Motor neuron (in vitro differentiated cells): ENCODE results near the gene ZC3H12D. TPM values are rescaled to one million over a fixed set of nuclear protein-coding genes. Genes with fewer than 3 reads are reported as not detected.
A peak's percentile ranks its signal among the peaks of the same experiment; 100 is the strongest.

Experiments
- ATAC-seq, 8 experiments: fragments of 200-7000 bp; cut with Tn5 transposase; replicated peaks in 6 of 8; 2 replicates each; pipeline ENCODE4 v1.8.0; 2021; ENCODE audit warnings: mild to moderate bottlenecking in 8 of 8, moderate library complexity in 8 of 8
- H3K27ac ChIP-seq, 2 donors: fragments of 250-450 bp; sonication (Bioruptor Pico); 2 replicates each; pipeline ENCODE4 v1.9.0; 2021; ENCODE audit warnings: antibody characterized with exemption in 2 of 2, mild to moderate bottlenecking in 2 of 2, moderate library complexity in 1 of 2
- H3K4me1 ChIP-seq, 2 donors: fragments of 250-450 bp; sonication (Bioruptor Pico); replicated peaks in 1 of 2; 2 replicates each; pipeline ENCODE4 v1.6.1; 2021; ENCODE audit warnings: antibody characterized with exemption in 2 of 2, mild to moderate bottlenecking in 2 of 2, moderate library complexity in 1 of 2
- H3K4me3 ChIP-seq, 5 donors: fragments of 250-450 bp; sonication (Bioruptor Pico); 2 replicates each; pipeline ENCODE4 v1.9.0; 2021; ENCODE audit warnings: antibody characterized with exemption in 5 of 5, mild to moderate bottlenecking in 5 of 5, moderate library complexity in 4 of 5
- WGBS, 10 experiments: fragments of 450-650 bp; shearing (Covaris generic); methylation state at CpG; one replicate each; pipeline ENCODE4 v1.0.0; 2022; 5-methylcytosine and 5-hydroxymethylcytosine counted together
- in situ Hi-C, 9 experiments: fragments of 400-800 bp; cut with MboI; loops; one replicate each; pipeline ENCODE4 v1.15.0; 2021; ENCODE audit warnings: low sequenced_read_pairs in 9 of 9, low pct_unique_long_range_greater_than_20kb in 2 of 9; ENCODE audit not compliant: unreplicated experiment in 9 of 9
- total RNA-seq, 8 experiments: library from RNA; unstranded; fragments of 300-600 nt; gene quantifications; 2 replicates each; pipeline versions ENCODE4 v1.2.3 to v1.2.4, GENCODE V29; 2022

The ZC3H12D gene
- total RNA-seq, 8 experiments from 2014 or later = 0.13 to 6.0 (median 0.56) TPM

DNA sequence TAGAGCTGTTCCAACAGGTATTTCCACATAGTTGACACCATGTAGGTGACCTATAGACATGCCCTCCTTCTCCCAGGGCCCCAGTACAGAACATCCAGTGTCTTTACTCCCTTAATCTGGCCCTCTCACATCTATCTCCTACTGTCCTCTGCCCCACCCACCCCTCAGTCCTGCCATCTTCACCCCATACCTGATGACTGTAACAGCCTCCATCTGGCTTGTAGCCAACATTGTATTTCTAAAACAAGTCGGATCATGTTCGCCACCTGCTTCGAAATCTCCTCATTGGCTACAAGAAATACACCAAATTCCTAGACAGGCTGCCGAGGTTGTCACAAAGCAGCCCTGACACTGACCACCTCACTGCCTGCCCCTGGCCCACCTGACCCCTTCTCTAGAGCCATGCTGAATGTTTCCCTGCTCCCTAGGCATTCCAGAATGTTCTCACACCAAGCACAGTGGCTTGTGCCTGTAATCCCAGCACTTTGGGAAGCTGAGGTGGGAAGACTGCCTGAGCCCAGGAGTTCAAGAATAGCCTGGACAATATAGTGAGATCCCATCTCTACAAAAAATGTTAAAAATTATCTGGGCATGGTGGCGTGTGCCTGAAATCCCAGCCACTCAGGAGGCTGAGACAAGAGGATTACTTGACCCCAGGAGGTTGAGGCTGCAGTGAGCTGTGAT, 6.0 kb downstream of the ZC3H12D start:
- 81 to 100% (median 95%) methylated on average over 1 to 5 of the region's 5 CpGs; no CpG with 5 or more reads in 4 of the 10 experiments for WGBS, 10 experiments
- H3K4me3 ChIP-seq = no peak overlapping the region
- peaks cover 0 to 3% of the 10 kb centered on the region in 2 donors for H3K4me1 ChIP-seq
- ATAC-seq = no peak
- in situ Hi-C loops = no loop called here
- H3K27ac ChIP-seq = no peak overlapping the region

DNA sequence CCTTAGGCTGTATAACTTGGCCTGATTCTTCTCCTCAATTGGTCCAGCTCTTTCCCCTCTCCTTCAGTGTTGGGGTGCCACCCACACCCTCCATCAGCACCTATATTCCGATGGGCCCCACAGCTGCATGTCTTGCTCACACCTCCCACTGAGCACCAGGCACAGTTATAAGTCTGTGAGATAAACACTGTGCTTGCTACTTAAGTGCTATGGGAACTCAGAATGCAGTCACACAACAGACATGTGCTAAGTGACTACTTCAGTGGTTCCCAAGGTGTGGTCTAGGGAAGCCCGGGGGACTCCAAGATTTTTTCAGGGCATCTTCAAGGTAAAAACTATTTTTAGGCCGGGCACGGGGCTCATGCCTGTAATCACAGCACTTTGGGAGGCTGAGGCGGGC, 7.3 kb downstream of the ZC3H12D start:
- no peak for ATAC-seq
- Histone ChIP-seq H3K4me3 (no peak overlapping the region), H3K4me1 (peaks cover 0 to 3% of the 10 kb centered on the region in 2 donors), H3K27ac (no peak overlapping the region)
- in situ Hi-C loops = no loop called here
- 56 to 100% (median 93%) methylated on average over 1 to 5 of the region's 5 CpGs; no CpG with 5 or more reads in 1 of the 10 experiments for WGBS, 10 experiments

DNA sequence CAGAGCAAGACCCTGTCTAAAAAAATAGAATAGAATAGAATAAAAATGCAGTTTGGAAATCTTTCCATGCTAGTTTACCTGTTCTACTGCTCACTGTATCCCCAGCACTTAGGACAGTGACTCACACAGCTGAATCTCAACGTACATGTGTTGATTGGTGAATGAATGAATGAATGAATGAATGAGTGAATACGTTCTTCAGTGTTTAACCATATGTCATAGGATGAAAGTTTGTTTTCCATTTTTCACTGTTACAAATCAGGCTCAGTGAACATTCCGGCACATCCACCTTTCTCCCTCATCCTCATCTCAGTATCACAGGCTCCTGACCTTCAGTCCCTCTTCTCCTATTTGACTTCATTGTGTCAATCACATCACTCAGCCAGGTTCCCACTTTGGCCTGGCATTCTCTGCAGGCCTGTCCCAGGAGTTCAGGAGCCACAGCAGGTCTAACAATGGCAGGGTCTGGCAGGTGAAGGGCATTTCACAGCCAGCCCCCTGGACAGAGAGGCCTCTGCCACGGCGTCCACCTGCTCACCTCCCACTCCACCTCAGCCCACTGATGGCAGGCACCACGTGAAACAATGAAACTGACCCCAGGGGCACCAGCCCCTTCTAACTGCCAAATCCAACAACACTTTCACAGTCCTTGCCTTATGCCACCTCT, 7.9 kb downstream of the ZC3H12D start:
- ATAC-seq = no peak
- WGBS, 10 experiments = 40 to 80% (median 52%) methylated on average over 2 to 6 of the region's 6 CpGs; no CpG with 5 or more reads in 2 of the 10 experiments
- Histone ChIP-seq H3K4me3 (no peak overlapping the region), H3K4me1 (no peaks in the 10 kb centered on the region), H3K27ac (no peak overlapping the region)
- in situ Hi-C loops = no loop called here

DNA sequence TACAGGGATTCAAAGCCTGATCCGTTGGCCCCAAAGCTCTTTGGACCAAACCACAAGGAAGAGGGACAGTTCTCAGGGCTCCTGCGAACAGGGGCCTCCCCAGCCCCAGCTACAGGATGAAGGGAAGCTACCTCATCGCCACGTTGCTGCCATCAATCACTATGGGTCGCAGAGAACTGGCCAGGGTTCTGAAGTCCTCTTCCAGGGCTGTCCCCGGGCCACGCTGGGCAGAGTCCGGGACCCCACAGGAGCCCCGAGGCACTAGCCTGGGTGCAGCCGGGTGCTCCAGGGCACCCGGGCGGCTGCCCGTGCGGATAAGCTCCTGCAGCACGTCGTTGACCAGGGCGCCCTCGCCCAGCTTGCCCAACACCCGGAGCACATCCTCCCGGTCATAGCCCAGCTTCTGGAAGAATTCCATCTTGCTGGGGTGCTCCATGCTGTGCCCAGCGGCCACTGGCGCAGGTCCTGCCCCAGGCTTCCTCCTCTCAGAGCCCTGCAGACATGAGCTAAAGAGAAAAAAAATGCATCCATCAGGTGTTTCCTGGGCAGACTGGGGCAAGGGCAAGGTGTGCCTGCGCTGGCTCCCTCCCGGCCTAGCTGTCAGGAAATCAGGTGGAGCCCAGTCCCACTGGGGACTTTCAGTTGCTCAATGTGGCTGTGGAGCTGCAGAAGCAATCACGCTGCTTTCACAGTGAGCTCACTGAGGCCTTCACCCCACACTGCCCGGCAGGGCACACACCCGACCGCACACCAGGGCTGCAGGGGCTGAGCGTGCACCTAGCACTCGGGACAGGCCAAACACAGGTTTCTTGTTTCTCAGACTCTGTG, 10.5 kb downstream of the ZC3H12D start:
- no peak overlapping the region for H3K27ac ChIP-seq
- 85 to 100% (median 92%) methylated on average over 1 to 18 of the region's 30 CpGs; no CpG with 5 or more reads in 6 of the 10 experiments for WGBS, 10 experiments
- H3K4me1 ChIP-seq = no peaks in the 10 kb centered on the region
- H3K4me3 ChIP-seq = no peak overlapping the region
- in situ Hi-C loops = no loop called here
- no peak for ATAC-seq

DNA sequence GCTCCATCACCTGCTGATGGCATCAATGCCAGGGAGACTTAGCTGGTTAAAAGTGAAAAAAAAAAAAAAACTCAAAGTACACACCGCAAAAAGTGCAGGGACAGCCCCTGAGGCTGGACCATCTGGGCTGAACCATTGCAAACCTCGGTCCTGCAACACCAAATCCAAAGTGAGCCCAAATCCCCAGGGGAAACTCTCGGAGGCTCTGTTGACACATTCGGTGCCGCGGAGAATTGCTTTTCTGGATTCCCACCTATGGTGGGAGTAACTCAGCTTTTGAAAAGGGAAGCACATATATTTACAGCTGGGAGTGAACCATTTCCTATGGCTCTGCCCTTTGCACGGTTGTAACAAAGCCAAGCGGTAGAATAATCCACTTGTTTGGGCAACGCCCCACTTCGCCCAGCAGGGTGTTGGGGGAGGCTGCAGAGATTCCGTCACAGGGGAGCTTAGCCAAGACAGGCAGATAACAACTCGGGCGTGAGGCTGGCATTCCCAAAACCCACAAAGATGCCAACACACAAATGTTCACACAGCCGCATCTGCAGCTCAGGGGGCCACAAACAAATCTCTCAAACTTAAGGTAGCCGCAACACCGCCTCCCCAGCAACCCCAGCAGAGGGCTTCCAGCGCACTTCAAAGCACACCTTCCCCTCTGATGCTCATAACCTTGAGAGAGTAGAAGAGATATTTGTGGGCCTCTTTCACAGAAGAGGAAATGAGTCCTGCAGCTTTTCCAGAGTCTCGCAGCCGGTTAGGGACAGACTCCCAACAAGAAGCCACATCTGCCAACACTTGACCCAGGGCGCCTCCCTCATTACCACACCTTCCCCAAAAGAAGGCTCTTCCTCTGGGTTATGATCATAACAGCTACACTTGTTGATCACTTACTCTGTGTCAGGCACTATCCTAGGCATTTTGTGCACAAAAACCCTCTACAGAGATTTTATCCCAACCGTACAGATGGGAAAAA, 11.4 kb downstream of the ZC3H12D start:
- Histone ChIP-seq H3K4me1 (no peaks in the 10 kb centered on the region), H3K27ac (no peak overlapping the region), H3K4me3 (no peak overlapping the region)
- ATAC-seq = peak in 2 of 8 experiments; percentile 90 to 98
- 0 to 87% (median 80%) methylated on average over 2 to 16 of the region's 21 CpGs; no CpG with 5 or more reads in 2 of the 10 experiments for WGBS, 10 experiments
- in situ Hi-C loops = no loop called here

DNA sequence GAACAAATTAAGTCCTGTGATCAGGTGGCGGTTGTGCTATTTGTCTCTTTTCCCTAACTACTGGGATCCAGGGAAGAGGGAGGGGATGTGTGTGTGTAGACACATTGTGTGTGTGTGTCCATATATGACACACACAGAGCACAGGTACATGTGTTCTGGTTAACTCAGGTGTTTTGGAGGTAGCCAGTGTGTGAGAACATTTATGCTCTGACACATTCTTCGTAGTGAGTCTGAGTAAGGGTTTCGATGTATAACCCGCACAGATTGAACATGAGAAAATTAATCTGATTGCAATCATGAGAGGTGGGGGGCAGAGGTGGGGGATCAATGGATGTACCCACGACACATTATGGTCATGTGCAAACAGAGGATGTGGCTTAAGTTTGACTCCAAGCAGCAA, 12.6 kb downstream of the ZC3H12D start:
- no peak for ATAC-seq
- in situ Hi-C loops = no loop called here
- no peak overlapping the region for H3K4me3 ChIP-seq
- WGBS, 10 experiments = 77 to 100% (median 91%) methylated on average over 1 to 5 of the region's 5 CpGs; no CpG with 5 or more reads in 2 of the 10 experiments
- H3K27ac ChIP-seq = no peak overlapping the region
- no peaks in the 10 kb centered on the region for H3K4me1 ChIP-seq

DNA sequence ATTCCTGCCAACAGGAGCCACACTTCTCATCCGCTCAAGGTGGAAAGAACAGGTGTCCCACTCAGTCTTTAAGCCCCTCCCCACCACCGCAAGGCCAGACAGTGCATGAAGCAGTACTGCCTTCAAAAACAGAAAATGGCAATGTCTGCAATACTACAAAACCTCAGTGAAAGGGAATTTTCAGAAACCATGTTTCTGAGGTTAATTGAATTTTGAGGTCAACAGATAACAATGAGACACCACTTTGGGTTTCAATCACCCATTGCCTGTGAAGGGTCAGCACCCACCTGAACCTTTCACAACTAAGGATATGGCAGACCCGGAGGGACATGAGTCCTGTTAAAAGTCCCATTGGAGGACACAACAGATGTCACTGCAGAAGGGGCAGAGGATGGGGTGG, 13.0 kb downstream of the ZC3H12D start:
- in situ Hi-C loops = no loop called here
- no peak for ATAC-seq
- Histone ChIP-seq H3K4me3 (no peak overlapping the region), H3K4me1 (no peaks in the 10 kb centered on the region), H3K27ac (no peak overlapping the region)
- WGBS, 10 experiments = 29 to 100% (median 75%) methylated on average over 1 to 3 of the region's 3 CpGs; no CpG with 5 or more reads in 3 of the 10 experiments

DNA sequence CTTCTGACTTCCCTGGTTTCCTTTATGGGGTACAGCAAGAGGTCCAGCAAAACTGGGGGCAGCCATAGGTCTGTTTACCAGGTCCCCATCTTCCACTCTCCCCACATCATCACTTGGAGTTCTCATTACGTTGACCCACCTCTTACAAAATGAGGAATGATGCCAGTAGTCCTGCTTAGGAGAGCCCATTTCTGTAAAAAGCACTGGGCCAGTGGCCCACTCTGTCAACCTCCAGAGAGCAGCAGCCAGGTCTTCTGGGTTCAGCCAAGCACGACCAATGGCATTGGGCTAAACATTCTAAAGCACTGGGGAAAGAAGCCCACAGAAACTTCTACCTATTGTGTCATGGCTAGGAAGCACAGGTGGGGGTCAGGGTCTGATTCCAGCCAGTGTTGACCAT, 13.9 kb downstream of the ZC3H12D start:
- Histone ChIP-seq H3K4me3 (no peak overlapping the region), H3K27ac (no peak overlapping the region), H3K4me1 (no peaks in the 10 kb centered on the region)
- ATAC-seq = no peak
- WGBS, 10 experiments = 75 to 80% methylated on average over 1 of the region's 2 CpGs; no CpG with 5 or more reads in 8 of the 10 experiments
- in situ Hi-C loops = no loop called here

DNA sequence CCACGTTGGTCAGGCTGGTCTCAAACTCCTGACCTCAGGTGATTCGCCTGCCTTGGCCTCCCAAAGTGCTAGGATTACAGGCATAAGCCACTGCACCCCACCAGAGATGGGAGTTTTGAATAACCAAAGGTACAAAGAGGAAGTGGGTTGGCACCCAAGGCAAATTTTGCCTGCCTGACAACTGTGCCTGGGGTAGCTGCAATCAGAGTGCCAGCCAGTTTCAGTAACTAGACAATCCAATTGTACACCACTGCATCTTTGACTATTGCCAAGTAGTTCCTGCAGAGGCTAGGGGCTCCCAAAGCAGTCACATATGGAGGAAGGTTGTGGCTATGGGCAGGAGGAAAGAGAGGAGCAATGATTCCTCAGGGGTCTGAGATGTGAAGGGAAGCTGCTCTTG, 16.6 kb downstream of the ZC3H12D start:
- WGBS, 10 experiments = 60% methylated on average over 1 of the region's 2 CpGs; no CpG with 5 or more reads in 9 of the 10 experiments
- Histone ChIP-seq H3K27ac (no peak overlapping the region), H3K4me1 (no peaks in the 10 kb centered on the region), H3K4me3 (no peak overlapping the region)
- in situ Hi-C loops = no loop called here
- no peak for ATAC-seq

DNA sequence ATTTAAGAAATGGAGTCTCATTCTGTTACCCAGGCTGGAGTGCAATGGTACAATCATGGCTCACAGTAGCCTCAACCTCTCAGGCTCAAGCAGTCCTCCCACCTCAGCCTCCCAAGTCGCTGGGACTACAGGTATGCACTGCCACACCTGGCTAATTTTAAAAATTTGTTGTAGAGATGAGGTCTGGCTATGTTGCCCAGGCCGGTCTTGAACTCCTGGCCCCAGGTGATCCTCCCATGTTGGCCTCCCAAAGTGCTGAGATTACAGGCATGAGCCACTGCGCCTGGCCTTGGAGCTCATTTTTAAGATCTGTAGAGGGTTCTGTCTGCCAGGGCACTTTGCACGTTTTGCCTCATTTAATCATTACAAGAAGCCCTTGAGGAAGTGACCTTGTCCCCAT, 17.5 kb downstream of the ZC3H12D start:
- in situ Hi-C loops = no loop called here
- WGBS, 10 experiments = 60 to 92% (median 81%) methylated on average over 1 to 2 of the region's 4 CpGs; no CpG with 5 or more reads in 2 of the 10 experiments
- H3K4me1 ChIP-seq = no peaks in the 10 kb centered on the region

DNA sequence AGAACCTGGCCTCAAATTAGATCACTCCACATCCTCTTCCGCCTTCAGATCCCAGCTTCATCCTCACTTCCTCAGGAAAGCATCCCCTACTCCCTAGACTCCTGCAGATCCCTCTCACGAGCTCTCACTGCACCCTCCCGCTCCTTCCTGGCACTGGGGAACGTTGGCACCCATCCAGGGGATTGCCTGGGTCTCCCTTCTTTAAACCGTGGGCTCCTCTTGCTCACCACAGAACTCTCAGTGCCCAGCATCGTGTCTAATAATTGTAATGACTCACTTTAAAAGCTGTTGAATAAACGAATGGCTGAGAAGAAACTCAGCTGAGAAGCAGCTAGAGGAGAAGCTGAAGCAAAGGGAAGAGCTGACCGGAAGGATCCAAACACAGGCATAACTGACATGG, 20.4 kb downstream of the ZC3H12D start:
- H3K4me1 ChIP-seq = no peaks in the 10 kb centered on the region
- H3K27ac ChIP-seq = no peak overlapping the region
- 49 to 81% (median 58%) methylated on average over 1 to 8 of the region's 8 CpGs; no CpG with 5 or more reads in 2 of the 10 experiments for WGBS, 10 experiments
- no peak for ATAC-seq
- in situ Hi-C loops = no loop called here
- H3K4me3 ChIP-seq = no peak overlapping the region

More for the DNA sequence above, 17.5 kb downstream of the ZC3H12D start:
- no peak overlapping the region for H3K27ac ChIP-seq
- no peak for ATAC-seq
- no peak overlapping the region for H3K4me3 ChIP-seq

DNA sequence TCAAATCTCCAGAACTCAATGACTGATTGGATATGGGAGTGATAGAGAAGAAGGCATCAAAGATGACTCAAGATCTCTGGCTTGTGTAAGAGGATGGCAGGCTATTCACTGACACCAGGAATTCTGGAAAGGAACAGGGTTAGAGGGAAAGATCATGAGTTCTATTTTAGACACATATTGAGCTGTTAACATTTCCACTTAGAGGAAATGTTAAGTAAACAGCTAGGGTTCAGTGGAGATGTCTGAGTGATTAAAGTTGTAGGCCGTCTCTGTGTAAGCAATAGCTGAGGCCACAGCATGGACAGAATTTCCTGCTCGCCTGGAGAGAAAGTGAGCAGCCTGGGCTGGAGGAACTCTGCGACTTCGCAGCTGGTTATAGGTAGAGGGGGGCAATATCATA, 21.0 kb downstream of the ZC3H12D start:
- Histone ChIP-seq H3K4me3 (no peak overlapping the region), H3K4me1 (no peaks in the 10 kb centered on the region), H3K27ac (no peak overlapping the region)
- in situ Hi-C loops = no loop called here
- WGBS, 10 experiments = 50 to 85% (median 71%) methylated on average over 2 to 4 of the region's 4 CpGs; no CpG with 5 or more reads in 5 of the 10 experiments
- no peak for ATAC-seq
